NOMO-1 treated with DMSO at 0.1 percent for 48 hours (cell line): ENCODE data around the gene KLHL25.
"Not testable (repeated sequence)": the region's sequence is repeated elsewhere in the genome, so short reads cannot be mapped to it uniquely, and the experiment has no call there.

ENCODE experiments used
- DNase-seq: peaks from one replicate; lab custom pipeline; 2025; ENCODE audit not compliant: unreplicated experiment; lab: John Stamatoyannopoulos, UW

KLHL25 gene

DNA sequence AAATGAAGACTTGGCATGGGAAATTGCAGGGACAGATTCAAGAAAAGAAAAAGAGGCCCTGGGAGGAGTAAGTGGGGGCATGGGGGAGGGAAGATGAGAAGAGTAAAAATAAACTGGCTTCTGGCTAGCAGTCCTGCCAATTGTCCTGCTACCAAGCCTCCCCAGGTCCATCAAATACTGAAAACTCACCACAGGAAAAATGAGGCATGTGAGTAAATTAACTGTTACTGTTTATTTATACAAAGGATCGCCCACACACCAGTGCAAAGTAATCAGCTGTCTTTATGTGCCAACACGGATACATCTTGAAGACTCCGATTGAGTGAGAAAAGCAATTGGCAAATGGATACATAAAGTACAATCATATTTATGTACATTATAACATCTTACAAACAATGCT, 10.7 kb upstream of the KLHL25 start:
- DNase-seq = no peak

DNA sequence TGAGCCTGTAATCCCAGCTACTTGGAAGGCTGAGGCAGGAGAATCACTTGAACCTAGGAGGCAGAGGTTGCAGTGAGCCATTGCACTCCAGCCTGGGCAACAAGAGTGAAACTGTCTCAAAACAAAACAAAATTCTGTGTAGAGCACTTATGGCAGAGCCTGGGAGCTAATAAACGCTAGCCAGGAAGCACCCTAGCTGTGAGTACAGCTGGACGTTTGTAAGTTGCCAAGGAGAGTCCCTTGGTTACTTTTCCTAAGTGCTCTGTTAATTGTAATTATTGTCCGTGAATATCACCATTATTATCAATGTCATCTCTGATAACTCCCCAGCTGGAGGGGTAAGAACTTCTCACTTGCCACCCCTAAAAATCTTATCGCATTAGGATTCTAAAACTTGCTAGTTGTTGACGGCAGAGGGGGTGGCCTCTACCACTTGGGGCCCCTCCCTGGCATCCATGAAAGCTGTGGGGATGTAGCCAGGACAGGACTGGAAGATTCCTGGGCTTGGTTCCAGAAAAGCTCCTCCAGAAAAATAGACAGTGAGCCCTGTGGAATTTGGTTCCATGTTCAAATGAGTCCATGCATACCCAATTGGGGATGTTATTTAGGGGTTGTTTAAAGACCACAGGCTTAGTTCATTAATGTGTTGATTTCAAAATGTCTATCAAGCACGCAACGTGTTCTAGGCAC, 9.9 kb upstream of the KLHL25 start:
- no peak for DNase-seq

DNA sequence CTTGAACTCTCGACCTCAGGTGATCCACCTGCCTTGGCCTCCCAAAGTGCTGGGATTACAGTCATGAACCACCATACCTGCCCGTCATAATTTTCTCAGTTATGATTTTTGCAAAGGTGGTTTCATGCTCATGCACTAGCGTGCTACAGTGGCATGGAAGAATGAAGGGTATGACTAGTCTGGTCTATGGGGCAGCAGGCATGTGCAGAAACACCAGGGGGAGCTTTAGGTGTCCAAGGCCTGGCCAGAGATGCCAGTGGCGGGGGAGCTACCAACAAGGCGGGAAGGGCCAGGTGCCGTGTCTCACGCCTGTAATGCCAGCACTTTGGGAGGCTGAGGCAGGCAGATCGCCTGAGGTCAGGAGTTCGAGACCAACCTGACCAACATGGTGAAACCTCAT, 7.9 kb upstream of the KLHL25 start:
- not testable (repeated sequence) for DNase-seq

DNA sequence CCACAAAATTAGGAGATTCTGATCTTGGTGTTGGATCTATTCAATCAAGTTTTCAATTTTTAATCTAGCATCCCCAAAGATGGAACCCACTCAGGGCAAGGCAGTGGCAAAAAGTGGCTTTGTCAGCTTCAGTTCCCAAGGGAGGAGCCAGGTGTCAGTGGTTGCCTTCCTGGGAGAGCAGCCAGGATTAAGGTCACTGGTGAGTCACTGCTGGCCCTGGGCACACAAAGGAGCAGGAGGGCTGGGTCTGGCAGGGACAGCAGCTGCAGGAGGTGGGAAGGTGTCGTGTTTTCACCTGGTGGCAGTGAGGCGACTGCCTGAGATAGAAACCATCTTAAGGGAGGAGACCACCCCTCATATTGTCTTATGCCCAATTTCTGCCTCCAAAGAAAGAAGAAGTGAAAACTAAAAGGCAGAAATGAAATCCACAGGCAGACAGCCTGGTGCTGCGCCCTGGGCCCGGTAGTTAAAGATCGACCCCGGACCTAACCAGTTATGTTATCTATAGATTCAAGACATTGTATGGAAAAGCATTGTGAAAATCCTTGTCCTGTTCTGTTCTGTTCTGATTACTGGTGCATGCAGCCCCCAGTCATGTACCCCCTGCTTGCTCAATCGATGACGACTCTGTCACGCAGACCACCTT, 5.9 kb upstream of the KLHL25 start:
- DNase-seq = no peak

DNA sequence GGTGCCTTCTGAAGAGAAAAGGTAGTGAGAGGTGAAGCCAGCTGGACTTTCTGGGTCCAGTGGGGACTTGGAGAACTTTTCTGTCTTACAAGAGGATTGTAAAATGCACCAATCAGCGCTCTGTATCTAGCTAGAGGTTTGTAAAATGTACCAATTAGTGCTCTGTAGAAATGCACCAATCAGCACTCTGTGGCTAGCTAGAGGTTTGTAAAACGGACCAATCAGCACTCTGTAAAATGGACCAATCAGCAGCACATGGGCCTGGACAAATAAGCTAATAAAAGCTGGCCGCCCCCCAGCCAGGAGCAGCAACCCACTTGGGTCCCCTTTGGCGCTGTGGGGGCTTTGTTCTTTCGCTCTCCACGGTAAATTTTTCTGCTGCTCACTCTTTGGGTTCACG, 1.6 kb upstream of the KLHL25 start:
- not testable (repeated sequence) for DNase-seq

DNA sequence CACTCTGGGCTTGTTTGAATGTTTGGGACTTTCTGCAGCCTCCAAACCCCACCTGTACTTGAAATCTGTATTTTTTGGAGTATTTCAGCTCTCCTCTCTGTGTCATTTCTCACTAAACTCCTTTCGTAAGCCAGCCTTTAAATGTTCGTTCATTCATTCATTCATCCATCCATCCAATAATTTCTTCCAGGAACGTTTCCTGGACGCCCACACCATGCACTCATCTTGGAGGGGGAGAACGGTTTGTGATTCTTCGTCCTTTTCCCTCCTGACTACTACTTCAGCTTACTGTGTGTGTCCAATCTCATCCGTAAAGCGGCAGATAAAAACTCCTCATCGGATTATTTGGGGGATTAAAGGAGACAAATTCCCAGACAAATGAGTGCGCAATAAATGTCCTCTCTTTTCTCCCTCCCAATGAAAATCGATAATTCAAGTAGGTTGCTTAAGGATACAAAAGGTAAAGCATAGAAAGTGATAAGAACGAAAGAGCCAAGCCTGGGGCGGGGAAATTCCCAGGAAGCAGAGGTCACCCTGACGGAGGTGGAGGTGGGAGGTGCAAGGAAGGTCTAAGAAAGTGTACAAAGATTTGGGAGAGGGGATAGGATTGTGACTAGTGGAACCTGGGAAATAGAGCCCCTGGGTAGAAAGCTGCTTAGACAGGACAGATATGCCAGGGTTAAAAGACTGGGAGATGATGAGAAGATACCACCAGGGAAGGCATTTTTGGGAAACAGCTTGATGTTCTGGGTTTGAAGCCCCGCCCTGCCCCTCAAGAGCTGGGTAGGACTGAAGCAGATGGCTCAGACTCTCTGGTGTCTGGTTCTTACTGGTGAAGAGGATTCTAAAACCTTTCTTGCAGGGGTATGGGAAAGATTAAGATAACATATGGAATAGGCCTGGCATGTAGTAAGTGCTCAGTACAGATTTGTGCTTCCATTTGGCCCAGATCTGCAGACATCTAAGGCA, 896 bp upstream of the KLHL25 start:
- DNase-seq = no peak

DNA sequence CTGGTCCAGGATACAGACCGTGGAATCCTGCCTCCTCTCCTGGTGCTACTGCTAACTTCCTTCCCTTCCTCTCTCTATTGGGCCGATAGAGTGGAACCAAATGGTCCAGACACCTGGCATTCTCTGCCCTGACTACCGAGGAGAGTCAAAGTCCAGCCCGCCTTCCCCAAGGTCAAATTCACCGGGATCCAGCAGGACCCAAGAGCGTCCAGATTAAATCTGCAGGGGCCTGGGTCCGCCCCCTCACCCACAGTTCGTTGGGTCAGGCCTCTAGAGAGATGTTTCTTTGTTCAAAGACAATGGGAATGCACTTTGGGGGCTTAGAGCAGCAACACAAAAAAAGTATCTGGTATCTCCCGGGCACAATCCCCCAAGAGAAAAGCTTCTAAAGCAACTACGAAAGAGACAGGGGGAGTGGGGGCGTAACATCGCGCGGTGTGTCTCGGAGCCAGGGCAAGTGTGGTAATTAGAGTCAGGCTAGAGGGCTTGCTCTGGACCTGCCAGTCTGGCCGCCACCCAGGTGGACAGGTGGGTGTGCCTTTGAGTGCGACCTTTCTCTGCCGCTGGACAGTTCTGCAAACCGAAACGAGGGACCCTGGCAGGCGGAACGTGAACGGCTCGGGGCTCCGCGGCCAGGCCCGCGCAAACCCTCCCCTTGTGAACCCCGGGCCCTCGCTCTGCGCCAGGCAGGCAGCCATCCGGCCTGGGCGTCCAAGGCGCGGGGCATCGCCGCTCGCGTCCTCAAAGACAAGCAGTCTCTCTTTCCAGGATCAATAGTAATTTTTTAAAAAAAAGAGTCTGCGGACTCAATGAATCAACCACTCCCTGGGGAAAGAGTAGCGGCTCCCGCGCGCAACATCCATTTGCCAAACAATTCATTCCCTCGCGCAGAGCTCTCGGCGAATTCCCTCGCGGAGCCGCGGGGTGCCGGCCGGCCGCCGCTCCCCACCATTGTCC, 806 bp downstream of the KLHL25 start:
- peak; percentile 13 for DNase-seq

DNA sequence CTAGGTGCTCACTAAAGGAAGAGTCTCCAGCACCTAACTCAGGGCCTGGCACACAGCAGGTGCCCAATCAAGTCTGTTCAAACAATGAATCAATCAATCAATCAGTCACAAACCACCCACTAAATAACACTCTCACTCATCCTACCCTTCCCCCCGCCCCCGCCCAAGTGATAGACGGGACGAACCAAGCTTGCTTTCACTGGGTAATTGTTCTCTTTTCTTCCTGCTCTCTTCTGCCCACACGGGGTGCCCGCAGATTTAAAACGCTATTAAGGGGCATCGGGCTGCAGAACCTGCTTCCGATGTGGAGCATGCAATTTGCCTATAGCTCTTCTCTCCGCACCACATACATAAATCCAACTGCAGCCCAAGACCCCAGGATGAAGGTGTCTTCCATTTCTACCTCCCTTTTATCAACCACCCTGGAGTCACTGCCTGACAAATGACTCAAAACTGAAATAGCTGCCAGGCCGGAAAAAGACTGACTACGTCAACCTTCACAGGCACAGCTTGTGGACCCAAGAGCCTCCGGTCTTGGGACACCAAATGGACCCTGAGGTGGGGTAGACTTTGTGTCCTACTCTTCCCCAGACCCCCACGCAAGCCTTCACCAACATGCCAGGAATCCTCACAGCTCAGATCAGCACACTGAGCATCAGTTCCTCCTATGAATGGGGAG, 1.7 kb downstream of the KLHL25 start:
- no peak for DNase-seq

DNA sequence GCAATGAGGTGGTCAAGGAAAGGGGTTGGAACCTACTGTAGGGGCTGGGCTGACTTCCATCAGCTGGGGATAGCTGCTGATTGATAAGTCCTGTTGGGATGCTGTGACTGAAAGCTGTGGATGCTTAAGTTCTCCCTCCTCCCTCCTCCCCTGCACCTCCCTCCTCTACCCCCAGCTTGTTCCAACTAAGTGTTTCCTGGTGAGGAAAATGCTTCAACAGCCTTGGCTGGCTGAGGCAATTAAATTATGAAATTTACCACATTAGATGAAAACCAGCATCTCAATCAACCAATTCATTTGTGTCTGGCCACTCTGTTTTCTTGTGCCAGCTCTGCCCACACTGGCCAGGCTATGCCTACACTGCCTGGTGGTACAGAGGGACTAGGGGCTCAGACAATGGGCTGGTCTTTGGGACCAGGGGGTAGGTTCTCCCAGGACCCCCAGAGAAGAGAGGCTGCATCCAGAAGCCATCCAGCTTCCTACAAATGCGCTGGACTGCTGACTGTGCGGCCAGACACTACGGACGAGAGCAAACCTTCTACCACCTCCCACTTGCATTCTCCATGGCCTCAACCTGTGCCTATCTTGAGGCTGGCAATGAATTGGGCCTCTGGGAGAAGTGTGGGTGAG, 2.5 kb downstream of the KLHL25 start:
- no peak for DNase-seq

DNA sequence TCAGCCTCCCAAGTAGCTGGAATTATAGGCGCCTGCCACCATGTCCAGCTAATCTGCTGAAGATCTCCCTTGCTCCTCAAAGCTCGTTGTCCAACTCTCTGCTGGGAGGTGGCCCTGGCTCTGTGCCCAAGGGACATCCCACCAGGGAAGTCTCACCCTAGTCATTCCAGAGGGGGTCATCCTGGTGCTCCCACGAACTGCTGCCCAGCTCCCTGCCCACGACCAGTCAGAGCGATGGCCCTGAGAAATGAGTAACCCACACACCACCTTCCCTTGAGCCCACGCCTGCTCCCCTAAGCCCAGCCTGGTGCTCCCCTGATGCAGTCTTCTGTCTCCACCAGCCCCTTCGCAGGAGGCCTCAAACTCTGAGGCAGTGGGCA, 5.2 kb downstream of the KLHL25 start:
- DNase-seq = no peak

DNA sequence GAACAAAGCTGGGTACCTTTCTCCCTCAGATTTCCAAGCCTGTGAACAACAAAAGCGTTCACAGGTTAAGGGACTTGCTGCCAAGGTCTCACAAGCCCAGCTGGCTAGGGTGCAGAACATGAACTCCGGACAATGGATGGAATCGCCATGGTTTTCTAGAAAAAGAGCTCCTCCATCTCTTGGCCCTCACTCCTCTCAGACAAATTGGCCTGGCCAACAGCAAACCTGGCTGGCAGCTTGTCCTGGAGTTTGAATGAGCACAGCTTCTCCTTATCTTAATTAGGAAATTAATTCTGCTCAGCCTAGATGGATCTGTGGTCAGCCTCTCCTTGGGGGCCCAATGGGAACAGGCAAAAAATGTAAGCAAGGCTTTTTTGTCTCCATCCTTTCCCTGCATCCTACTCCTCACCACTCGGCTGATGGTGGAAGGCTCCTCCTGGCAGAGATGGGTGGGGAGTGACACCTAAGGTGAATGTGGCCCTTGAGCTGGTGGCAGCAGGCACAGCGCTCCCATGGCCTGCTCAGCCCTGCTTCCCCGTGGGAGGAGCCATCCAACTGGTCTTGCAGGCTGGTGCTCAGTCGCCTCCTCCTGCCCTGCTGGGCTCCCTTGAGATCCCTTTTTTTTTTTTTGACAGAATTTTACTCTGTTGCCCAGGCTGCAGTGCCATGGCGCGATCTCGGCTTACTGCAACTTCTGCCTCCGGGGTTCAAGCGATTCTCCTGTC, 5.8 kb downstream of the KLHL25 start:
- DNase-seq = no peak

DNA sequence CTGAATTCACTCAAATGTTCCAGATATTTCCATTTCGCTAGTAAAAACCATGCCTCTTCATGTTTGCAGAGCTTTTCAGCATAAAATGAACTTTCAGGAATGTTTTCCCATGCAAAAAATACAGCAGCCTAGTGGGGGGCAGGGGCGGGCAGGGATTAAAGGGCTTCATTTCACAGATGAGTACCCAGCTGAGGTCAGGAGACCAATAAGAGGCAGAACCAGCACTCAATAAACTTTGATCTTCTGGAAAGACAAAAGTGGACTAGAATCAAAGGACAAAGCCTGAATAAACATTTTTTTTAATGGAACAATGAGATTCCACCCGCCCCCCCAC, 8.0 kb downstream of the KLHL25 start:
- DNase-seq = no peak

DNA sequence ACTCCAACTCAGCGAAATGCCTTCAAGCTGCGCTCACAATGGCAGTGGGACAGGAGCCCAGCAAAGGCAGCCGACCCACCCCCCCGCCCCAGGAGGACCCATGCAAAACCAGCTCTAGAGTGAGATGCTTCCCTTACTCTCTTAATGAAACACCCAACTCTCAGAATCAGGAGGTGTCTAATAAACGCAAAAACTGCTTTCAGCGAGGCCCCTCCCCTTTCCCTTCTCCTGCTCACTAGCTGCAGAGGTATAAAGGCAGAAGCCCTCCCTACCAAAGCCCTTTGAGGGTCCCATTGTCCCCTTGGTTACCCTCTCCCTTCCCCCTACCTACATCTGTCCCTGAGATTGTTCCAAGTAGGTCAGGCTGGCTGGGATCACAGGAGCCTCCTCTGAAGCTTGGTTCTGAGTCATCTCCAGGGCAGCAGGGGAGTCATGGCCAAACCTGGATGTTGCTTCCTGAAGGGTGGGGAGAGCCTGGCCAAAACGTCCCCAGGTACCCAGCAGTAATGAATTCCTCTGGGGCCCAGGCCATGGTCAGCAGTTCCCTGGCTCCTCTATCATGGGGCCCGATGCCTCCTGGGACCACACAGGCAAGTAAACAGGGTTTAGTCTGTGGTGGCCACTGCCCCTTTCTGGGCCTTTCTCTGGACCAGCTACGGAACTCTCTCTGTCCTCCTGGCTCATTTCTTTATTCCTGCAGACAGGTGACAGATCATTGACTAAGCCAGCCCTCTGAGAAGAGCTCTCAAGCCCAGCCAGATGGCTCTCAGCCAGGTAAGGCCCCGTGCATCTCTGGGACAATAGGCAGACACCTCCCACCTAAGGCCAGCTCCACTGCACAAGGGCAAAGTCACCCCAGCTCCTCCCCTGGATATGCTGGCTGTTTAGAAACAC, 8.6 kb downstream of the KLHL25 start:
- no peak for DNase-seq

DNA sequence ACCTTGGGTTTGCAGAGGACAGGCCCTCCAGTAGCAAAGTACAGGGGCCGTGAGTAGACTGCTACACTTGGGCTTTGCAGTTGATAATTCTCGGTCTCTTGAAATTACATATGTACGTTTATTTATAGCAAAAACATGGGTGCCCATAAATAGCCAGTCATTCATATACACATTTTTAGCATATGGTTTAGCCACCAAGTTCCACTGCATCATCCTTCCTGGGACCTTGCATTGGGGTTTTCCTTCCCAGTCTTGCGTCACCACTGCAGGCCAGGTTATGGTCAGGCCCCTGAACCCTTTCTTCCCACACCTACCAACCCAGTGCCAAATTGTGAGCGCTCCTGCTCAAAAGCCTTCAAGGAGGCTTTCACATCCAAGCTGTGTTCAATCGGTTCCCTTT, 12.7 kb downstream of the KLHL25 start:
- DNase-seq = no peak

DNA sequence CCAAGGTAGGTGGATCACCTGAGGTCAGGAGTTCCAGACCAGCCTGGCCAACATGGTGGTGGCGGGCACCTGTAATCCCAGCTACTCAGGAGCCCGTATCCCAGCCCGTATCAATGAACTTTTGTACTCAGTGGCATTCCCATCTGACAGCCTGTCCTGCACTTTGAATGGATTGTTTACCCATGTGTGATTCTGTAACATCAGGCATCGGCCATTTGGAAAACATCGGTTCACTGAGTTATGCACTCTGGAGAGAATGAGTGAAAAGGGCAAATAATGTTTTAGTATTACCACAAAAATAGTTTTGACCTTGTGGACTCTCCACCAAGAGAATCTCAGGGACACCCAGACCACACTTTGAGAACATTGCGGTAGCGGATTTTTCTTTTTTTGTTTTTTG, 13.6 kb downstream of the KLHL25 start:
- no peak for DNase-seq

DNA sequence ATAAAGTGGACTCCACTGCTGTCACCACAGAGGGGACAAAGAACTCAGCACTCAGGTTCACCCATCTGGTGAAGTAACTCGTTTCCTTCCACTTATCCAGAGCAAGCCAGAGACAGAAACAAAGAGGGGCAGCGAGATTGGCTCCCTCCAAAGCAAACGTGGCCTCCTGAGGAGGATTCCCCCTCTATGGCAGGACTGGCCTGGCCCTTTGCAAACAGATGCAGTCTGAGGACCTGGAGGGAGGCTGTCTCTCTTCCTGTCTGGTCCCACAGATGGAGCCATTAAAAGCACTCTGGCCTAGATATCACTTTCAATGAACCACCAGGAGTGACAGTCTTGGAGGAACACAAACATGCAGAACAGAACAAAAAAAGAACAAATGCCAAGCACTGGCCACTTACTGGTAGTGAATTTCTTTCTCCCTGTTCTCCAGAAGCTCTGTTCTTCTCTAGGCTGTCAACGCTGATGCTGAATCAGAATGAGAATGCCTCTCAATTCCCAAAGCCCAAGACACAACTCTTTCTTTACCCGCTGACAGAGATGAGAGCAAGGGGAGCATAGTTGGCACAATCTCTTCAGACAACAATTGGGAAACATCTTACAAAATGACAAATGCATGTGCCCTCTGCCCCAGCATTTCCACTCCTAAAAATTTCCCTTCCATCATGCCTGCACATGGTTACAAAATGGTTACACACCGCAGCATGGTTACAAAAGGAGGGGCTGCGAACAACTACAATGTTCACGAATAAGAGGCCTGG, 14.3 kb downstream of the KLHL25 start:
- DNase-seq = no peak

DNA sequence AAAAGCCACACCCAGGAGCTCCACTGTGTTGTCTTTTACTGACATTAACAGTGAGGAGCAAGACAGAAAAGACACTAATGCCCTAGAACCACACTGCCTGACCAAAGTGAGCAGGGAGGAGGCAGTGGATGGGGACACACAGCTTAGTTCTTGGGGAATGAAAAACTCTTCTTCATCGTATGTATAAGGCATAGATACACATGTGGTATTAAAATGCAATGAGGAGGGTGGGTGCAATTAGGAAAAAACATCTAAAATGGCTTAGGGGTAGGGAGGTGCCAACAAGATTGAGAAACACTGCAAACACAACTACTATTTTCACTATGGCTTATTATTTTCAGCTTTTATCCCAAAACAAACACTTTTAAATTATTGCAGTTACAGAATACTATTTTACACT, 15.5 kb downstream of the KLHL25 start:
- DNase-seq = no peak
